Loucy (cell line): Measurements from ENCODE around the gene TIPIN.

ENCODE experiments used
- H2AFZ ChIP-seq: fragments of 200-600 bp; sonication (generic); 2 replicates; pipeline ENCODE4 v1.6.0; 2016; ENCODE audit warnings: antibody characterized with exemption, mild to moderate bottlenecking, low read length, moderate library complexity
- H3F3A ChIP-seq: fragments of 200-600 bp; 2 replicates; pipeline ENCODE4 v1.6.0; 2016; ENCODE audit warnings: antibody characterized with exemption, low read depth, mild to moderate bottlenecking
- H3K27me3 ChIP-seq: fragments of 200-600 bp; sonication (generic); 2 replicates; pipeline ENCODE4 v1.6.1; 2014; ENCODE audit warnings: low read length, mild to moderate bottlenecking; ENCODE audit not compliant: insufficient read depth, poor library complexity, severe bottlenecking
- H3K36me3 ChIP-seq: fragments of 200-600 bp; sonication (generic); 2 replicates; pipeline ENCODE4 v1.6.1; 2016; ENCODE audit warnings: low read length; ENCODE audit not compliant: insufficient read depth
- H3K4me1 ChIP-seq: fragments of 200-600 bp; sonication (generic); 2 replicates; pipeline ENCODE4 v1.5.1; 2014; ENCODE audit warnings: low read length, mild to moderate bottlenecking; ENCODE audit not compliant: insufficient read depth, poor library complexity, severe bottlenecking
- H3K4me2 ChIP-seq: fragments of 200-600 bp; sonication (generic); 2 replicates; pipeline ENCODE4 v1.6.0; 2014; ENCODE audit warnings: antibody characterized with exemption, low read length, low read depth, mild to moderate bottlenecking; ENCODE audit not compliant: poor library complexity, severe bottlenecking
- H3K4me3 ChIP-seq: fragments of 200-600 bp; sonication (generic); 2 replicates; pipeline ENCODE4 v1.5.1; 2014; ENCODE audit warnings: low read length, mild to moderate bottlenecking, mixed read lengths; ENCODE audit not compliant: poor library complexity, severe bottlenecking
- H3K79me2 ChIP-seq: fragments of 200-600 bp; sonication (generic); 2 replicates; pipeline ENCODE4 v1.6.1; 2014; ENCODE audit warnings: low read length; ENCODE audit not compliant: insufficient read depth
- H3K9ac ChIP-seq: fragments of 200-600 bp; sonication (generic); 2 replicates; pipeline ENCODE4 v1.6.0; 2014; ENCODE audit warnings: mild to moderate bottlenecking, low read depth, low read length, moderate library complexity; ENCODE audit not compliant: poor library complexity, severe bottlenecking
- H3K9me2 ChIP-seq: fragments of 200-600 bp; sonication (generic); replicated peaks from 2 replicates; pipeline ENCODE4 v1.6.1; 2016; ENCODE audit warnings: low read depth, low read length, mixed read lengths
- H3K9me3 ChIP-seq: fragments of 200-600 bp; sonication (generic); 2 replicates; pipeline ENCODE4 v1.6.1; 2014; ENCODE audit warnings: mild to moderate bottlenecking, antibody characterized with exemption, low read length, low read depth; ENCODE audit not compliant: insufficient read depth
- H4K20me1 ChIP-seq: fragments of 200-600 bp; sonication (generic); 2 replicates; pipeline ENCODE4 v1.6.0; 2014; ENCODE audit warnings: antibody characterized with exemption, low read length, mild to moderate bottlenecking; ENCODE audit not compliant: insufficient read depth, poor library complexity, severe bottlenecking
- CTCF ChIP-seq: fragments of 200-600 bp; sonication (generic); conservative IDR thresholded peaks from 2 replicates; pipeline ENCODE4 v1.5.1; 2014; ENCODE audit warnings: mild to moderate bottlenecking, antibody characterized with exemption, low read length
- EZH2phosphoT487 ChIP-seq: fragments of 200-600 bp; IDR thresholded peaks from 2 replicates; pipeline ENCODE4 v1.6.1; 2018; ENCODE audit warnings: antibody characterized with exemption, mild to moderate bottlenecking, moderate library complexity, borderline replicate concordance

TIPIN gene

GRCh38 chr15:66323312-66323928, 33.1 kb downstream of the TIPIN start:
- no peaks in the 10 kb centered on the region for H4K20me1 ChIP-seq
- no peaks in the 10 kb centered on the region for H3K79me2 ChIP-seq
- H3K9me3 ChIP-seq: no peaks in the 10 kb centered on the region
- peaks cover 82% of the 10 kb centered on the region; the same call in 1 of the 2 replicates for H3K36me3 ChIP-seq
- H3K27me3 ChIP-seq: no peaks in the 10 kb centered on the region
- H3K9me2 ChIP-seq: no peaks in the 10 kb centered on the region
- no peak overlapping the region for H3K9ac ChIP-seq
- no peak overlapping the region for H2AFZ ChIP-seq
- H3K4me3 ChIP-seq: no peak overlapping the region
- H3K4me1 ChIP-seq: no peaks in the 10 kb centered on the region
- H3F3A ChIP-seq: no peaks in the 10 kb centered on the region
- H3K4me2 ChIP-seq: no peak overlapping the region
- TF ChIP-seq CTCF: no peak
- no peak for TF ChIP-seq EZH2phosphoT487

GRCh38 chr15:66312144-66312543, 44.3 kb downstream of the TIPIN start:
- no peak for TF ChIP-seq EZH2phosphoT487
- TF ChIP-seq CTCF: no peak
- peaks cover 69% of the 10 kb centered on the region; the same call in 1 of the 2 replicates for H3K36me3 ChIP-seq
- H3K4me3 ChIP-seq: no peak overlapping the region
- H4K20me1 ChIP-seq: no peaks in the 10 kb centered on the region
- H3K9me3 ChIP-seq: no peaks in the 10 kb centered on the region
- no peaks in the 10 kb centered on the region for H3K4me1 ChIP-seq
- H3K9ac ChIP-seq: no peak overlapping the region
- H3F3A ChIP-seq: no peaks in the 10 kb centered on the region
- no peaks in the 10 kb centered on the region for H3K27me3 ChIP-seq
- no peak overlapping the region for H3K4me2 ChIP-seq
- H2AFZ ChIP-seq: no peak overlapping the region
- no peaks in the 10 kb centered on the region for H3K9me2 ChIP-seq
- H3K79me2 ChIP-seq: no peaks in the 10 kb centered on the region

GRCh38 chr15:66310786-66311185, 45.7 kb downstream of the TIPIN start:
- no peaks in the 10 kb centered on the region for H3K9me3 ChIP-seq
- H4K20me1 ChIP-seq: no peaks in the 10 kb centered on the region
- H3K4me2 ChIP-seq: no peak overlapping the region
- H3K4me3 ChIP-seq: no peak overlapping the region
- no peaks in the 10 kb centered on the region for H3K4me1 ChIP-seq
- H3K9ac ChIP-seq: no peak overlapping the region
- H3K36me3 ChIP-seq: peaks cover 62% of the 10 kb centered on the region; the same call in 1 of the 2 replicates
- no peaks in the 10 kb centered on the region for H3K9me2 ChIP-seq
- TF ChIP-seq CTCF: no peak
- no peak for TF ChIP-seq EZH2phosphoT487
- H3K27me3 ChIP-seq: no peaks in the 10 kb centered on the region
- H2AFZ ChIP-seq: no peak overlapping the region
- no peaks in the 10 kb centered on the region for H3F3A ChIP-seq
- no peaks in the 10 kb centered on the region for H3K79me2 ChIP-seq
